Right renal cortex interstitium (tissue), 3 donors: ENCODE measurements around the gene ACLY. TPM values are rescaled to one million over a fixed set of nuclear protein-coding genes. Genes with fewer than 3 reads are reported as not detected.
A peak's percentile ranks its signal among the peaks of the same experiment; 100 is the strongest.
"Not testable (repeated sequence)": the region's sequence is repeated elsewhere in the genome, so short reads cannot be mapped to it uniquely, and the experiment has no call there.

Source experiments
- DNase-seq, 3 donors: peaks; one replicate each; pipeline ENCODE4 v3.0.0-alpha.2; 2013; ENCODE audit warnings: low read depth in 3 of 3, low spot score in 2 of 3
- polyA plus RNA-seq, 3 donors: library from polyadenylated mRNA; unstranded; fragments of 120-200 nt; gene quantifications; one replicate each; pipeline ENCODE4 v1.2.1, GENCODE V29; 2013; ENCODE audit not compliant: insufficient read length in 3 of 3

The ACLY gene
- polyA plus RNA-seq, 3 donors = 80.8 to 94.8 (median 86.0) TPM

DNA sequence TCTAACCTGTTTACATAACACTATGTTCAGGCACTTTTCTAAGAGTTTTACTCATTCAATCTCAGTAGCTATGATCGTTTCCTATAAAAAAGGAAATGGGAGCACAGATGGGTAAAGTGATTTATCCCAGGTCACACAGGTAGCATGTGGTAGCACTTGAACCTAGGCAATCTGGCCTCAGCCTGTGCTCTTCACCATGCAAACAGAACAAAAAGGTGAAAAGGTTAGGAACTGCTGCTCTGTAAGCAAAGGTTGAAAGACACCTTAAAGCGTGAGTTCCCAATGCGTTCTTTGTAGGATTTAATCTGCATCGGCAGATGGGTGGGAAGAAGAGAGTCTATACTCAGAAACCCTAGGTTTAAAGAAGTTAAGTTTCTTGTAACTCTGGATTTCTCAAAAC, 38.6 kb downstream of the ACLY start:
- DNase-seq = no peak

DNA sequence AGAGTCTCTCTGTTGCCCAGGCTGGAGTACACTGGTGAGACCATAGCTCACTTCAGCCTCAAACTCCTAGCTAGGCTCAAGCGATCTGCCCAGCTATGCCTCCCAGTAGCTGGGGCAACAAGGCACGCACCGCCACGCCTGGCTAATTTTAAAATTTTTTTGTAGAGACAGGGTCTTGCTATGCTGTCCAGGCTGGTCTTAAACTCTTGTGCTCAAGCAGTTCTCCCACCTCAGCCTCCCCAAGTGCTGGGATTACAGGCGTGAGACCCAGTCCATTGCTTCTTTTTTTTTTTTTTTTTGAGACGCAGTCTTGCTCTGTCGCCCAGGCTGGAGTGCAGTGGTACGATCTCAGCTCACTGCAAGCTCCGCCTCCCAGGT, 44.5 kb downstream of the ACLY start:
- not testable (repeated sequence) for DNase-seq

DNA sequence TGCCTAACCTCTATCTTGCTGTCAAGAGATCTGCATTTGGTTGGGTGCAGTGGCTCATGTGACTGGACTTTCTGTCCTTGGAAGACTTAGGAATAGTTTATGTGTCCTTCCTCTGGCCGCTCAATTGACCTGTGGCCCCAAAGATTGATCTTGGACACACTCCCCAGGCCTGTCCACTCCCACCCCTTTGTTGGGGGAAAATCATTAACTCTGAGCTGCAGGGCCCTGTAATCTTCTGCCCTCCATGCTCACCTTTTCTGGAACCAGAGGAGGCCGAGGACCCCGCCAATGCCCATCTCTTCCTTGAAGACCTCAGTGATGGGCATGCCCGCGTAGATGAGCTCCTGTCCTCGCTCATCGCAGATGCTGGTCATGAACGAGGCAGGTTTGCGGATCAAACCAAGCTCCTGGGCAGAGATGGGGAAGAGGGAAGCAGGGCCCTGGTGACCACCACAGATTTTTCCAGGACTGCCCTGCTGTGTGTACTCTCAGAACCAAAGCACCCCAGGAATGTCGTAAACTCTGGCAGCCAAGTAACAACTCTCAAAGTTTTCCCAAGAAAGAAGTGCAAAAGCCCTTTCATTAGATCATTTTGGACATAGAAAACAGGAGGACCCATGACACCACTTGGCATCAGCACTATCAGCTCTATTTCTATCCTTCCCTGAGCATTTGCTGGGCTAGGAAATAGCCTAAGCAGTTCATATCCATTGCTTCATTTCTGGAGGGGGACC, 45.0 kb downstream of the ACLY start:
- no peak for DNase-seq

DNA sequence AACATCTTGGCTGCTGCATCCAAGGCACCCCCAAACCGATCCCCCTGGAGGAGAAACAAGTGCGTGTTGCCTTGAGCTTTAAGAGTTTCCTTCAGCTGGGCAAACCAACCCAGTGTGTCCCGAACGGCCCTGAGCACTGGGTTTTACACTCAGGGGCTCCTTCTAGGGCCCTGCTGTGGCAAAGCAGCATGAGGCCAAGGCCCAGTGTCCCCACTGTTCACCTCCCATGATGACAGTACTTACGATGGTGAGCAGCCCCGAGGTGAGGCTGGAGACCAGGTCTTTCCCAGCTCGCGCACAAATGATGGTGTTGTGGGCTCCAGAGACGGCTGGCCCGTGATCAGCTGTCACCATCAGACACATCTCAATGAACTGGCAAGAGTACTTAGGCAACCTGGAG, 47.0 kb downstream of the ACLY start:
- DNase-seq = no peak

- DNase-seq = no peak
These were observed 48.1 kb downstream of the ACLY start for GRCh38 chr17:41870627-41871026.

- DNase-seq = no peak
These were observed 48.7 kb downstream of the ACLY start for GRCh38 chr17:41870097-41870496.

DNA sequence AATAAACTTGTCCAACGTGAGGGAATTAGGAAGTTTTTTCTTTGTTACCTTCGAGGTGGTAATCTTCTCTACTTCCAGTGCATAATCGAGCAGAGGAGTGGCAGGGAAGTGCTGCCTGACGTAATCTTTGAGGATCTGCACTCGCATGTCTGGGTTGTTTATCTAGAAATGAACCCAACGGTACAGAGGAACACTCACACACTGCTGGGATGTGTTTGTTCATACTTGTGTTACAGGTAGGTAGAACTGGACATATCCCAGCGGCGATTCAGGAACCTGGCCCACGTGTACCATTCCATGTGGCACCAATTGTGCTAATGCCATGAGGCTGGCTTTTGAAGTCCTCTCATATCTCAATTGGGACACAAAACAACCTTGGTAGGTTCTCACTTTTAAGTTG, 49.3 kb downstream of the ACLY start:
- no peak for DNase-seq

- DNase-seq = no peak
These were observed 50.2 kb downstream of the ACLY start for GRCh38 chr17:41868568-41868967.

- peak in 1 of 3 donors; percentile 35 for DNase-seq
These were observed 53.2 kb downstream of the ACLY start for GRCh38 chr17:41865596-41865893.

DNA sequence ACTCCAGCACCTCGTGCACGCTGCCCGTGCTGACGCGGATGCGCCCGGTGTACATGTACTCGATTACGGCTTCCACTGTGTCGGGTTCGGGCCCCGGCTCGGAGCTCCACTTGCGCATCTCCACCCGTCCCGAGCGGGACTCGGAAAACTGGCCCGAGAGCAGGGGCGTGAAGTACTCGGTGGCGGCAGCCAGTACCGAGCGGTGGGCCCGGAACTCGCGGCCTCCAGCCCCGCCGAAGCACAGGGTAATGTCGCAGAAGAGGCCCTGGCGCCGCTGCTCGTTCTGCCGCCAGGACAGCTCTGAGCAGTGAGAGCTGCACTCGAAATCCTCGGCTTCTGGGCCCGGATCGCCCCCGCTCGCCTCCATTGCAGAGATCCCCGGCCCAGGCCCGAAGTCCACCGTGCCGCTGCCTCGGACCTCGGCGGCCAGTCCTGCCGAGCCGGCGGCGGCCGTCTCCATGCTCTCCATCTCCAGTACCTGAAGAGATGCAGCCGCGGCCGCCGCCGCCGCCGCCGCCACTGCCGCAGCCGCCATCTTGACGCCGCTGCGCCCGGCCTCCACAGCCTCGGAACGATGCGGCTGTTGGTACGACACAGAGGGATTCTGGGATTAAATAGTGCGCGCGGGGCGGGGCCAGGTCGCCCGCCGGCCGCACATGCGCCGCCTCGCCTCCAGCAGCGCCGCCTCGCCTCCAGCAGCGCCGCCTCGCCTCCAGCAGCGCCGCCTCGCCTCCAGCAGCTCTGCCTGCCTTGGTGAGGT, 53.7 kb downstream of the ACLY start, which contains the start of gene KLHL11:
KLHL11 (minus strand) TSS at position 588 of the 760 bp plus-strand sequence; CDS start at position 535, 53 bp downstream.
- peak; percentile 54 to 76 (median 74) for DNase-seq

DNA sequence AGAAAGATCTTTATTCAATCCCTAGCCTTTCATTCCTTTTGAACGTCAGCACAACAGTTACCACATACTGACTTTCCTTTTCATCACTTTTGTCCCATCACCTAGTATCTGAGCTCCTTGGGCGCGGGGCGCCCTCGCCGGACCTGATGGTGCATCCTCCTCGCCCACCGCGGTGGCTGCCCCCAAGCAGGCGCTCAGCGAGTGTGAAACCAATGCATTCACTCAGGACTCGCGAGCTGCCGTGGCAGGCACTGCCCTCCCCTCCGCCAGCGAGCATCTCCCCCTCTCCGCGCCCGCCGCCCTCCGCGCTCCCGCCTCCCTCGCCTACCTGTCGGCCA, 54.3 kb downstream of the ACLY start:
- DNase-seq = no peak

- DNase-seq = no peak
These were observed 55.5 kb downstream of the ACLY start for GRCh38 chr17:41863074-41863848.

DNA sequence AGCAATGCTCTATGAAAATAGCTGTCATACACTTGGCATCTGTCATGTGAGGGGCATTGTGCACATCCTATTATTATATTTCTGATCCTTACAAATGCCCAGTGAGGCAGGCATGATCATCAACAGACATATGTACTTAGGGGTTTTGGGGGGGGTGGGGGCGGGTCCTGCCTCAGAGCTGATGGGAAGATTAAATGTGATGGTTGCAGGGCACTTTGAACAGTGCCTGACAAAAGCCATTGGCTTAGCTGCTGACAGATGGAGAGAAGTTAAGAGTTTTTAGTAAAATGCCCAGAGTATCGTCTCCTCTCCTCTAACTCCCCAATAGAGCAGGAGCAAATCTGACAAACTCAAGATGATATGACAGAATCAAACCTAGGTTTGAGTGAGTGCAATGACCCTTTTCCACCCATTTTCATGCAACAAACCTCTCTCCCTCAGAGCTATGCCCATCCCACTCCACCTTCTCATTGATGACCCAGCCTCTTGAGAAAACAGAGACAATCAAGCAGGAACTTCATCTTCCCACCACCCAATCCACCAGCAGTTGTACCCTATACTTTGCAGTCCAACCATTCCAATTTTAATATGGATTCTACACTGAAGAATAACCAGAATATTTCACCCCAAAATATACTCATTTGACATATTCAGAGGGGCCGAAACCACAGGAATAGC, 58.4 kb downstream of the ACLY start:
- DNase-seq = no peak

DNA sequence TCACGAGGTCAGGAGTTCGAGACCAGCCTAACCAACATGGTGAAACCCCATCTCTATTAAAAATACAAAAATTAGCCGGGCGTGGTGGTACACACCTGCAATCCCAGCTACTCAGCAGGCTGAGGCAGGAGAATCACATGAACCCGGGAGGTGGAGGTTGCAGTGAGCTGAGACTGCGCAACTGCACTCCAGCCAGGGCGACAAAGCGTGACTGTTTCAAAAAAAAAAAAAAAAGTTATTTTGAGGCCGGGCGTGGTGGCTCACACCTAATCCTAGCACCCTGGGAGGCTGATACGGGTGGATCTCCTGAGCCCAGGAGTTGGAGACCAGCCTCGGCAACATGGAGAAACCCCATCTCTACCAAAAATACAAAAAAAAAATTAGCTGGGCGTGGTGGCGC, 67.4 kb downstream of the ACLY start:
- DNase-seq = not testable (repeated sequence)

DNA sequence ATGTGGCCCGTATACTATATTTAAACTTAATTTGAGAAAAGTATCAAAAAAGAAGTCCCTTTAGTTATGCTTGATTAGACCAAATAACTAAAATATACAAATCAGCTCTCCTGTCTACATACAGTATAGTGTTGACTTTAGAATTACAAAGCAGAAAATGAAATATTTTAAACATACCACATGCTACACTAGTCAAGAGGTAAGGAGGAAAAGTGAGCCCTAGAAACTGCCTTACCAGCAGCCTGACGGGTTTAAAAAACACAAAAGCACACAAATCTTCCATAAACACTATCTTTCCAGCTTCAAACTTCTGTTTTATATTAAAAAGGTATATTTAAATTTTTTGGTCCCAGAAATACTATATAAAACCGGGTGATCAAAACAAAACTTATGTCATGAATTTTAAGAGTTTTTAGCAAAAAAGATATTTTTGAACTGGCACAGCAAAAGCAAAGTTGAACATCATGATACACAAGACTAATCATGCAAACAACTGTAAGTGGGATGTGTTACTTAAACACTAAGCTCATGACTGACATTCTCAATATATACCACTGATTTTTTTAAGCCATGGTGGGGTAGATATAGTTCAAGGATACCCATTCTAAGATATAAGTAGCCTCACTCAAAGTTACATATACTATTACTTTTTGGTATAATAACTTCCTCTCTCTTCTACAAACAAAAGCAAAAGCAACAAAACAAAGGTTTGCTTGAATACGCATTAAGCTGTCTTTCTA, 69.3 kb downstream of the ACLY start:
- DNase-seq = no peak

DNA sequence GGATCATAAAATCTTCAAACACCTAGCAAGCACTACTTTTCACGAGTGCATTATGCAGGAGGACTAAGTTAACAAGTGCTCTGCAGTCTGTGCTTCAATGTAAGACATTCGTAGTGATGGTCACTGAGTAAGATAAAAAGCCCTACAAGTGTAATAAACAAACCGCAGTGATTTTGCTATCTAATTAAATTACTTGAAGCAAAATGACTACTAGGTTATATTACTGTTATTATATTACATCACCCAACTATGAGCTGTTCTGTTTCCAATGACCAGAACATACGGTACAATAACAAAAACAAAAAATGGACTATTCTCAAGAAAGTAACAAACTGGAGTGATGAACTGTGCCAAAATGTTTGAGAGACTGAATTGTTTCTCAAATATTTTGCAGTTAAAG, 70.0 kb downstream of the ACLY start:
- DNase-seq = no peak

DNA sequence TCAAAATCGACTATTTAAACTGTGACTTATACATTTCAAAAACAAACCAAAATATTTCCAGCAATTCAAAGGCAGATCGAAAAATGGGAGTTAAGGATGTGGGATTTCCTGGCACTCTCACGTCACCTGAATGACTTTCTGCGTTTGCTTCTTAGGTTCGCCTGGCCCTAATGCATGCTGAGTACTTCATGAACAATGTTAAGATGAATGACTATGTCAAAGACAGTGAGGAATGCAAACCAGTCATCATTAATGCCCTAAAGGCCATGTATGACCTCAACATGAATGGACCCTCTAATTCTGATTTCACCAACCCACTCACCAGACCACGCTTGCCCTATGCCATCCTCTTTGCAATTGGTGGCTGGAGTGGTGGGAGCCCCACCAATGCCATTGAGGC, 73.8 kb downstream of the ACLY start:
- no peak for DNase-seq

DNA sequence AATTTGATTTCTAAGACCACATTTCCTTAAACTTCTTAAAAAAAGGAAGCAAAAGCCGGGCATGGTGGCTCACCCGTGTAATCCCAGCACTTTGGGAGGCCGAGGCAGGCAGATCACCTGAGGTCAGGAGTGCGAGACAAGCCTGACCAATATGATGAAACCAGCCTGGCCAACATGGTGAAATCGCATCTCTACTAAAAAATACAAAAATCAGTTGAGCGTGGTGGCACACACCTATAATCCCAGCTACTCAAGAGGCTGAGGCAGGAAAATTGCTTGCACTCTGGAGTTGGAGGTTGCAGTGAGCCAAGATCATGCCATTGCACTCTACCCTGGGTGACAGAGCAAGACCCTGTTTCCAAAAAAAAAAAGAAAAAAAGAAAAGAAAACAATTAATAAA, 78.0 kb downstream of the ACLY start:
- DNase-seq = not testable (repeated sequence)

DNA sequence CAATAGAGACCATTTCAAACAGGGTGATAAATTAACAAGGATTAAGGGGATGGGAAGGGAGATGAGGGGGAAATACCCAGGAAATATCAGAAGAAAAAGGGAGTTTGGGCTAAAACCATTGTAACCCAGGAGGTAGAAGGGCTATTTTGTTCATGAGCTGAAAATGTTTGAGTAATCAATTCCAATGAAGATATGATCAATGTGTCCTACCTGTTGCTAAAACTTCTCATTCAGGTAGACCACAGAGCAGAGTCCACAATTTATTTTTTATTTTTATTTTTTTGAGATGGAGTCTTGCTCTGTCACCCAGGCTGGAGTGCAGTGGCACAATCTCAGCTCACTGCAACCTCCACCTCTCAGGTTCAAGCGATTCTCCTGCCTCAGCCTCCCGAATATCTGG, 79.3 kb downstream of the ACLY start:
- DNase-seq = not testable (repeated sequence)

DNA sequence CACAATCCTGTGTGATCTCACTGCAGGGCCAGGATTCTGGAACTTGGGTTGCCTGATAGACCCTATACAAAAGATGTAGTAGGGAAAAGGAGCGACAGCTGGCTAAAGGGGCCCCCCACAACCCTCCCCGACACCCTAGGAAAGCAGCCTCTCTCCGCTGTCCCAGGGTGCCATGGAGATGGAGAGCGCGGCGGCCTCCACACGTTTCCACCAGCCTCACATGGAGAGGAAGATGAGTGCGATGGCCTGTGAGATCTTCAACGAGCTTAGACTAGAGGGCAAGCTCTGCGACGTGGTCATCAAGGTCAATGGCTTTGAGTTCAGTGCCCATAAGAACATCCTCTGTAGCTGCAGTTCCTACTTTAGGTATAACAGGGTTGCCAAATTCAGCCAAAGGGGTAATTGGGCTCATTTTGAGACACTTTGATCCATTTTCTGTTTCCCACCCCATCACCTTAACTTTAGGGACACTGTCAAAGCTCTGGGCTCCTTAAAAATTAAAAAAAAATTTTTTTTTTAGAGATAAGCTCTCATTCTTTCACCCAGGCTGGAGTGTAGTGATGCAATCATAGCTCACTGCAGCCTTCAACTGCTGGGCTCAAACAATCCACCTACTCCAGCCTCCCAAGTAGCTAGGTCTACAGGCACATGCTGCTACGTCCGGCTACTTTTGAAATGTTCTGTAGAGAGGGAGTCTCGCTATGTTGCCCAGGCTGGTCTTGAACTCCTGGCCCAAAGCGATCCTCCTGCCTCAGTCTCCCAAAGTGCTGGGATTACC, 80.8 kb downstream of the ACLY start, which contains the start of gene KLHL10:
KLHL10 (plus strand) TSS at position 65 of the 778 bp plus-strand sequence; CDS start at position 173, 108 bp downstream.
- no peak for DNase-seq
